Esophagus squamous epithelium (tissue), 5 donors: ENCODE measurements around the gene ARHGAP4. TPM values are rescaled to one million over a fixed set of nuclear protein-coding genes. Genes with fewer than 3 reads are reported as not detected.

Experiments used
- DNase-seq: peaks from one replicate; lab custom pipeline; 2025; lab: John Stamatoyannopoulos, UW
- H3K27ac ChIP-seq, 4 donors: fragments of 200-600 bp; sonication (generic); one replicate each; pipeline ENCODE4 v1.5.1; 2016 to 2019; ENCODE audit warnings: mild to moderate bottlenecking in 1 of 4
- H3K27me3 ChIP-seq, 4 donors: fragments of 200-600 bp; sonication (generic); 1 replicate in 3 of 4; 2 replicates in 1 of 4; pipeline versions ENCODE4 v1.5.1 to v1.6.0; 2017 to 2021; ENCODE audit warnings: antibody characterized with exemption in 1 of 4
- H3K36me3 ChIP-seq, 3 donors: fragments of 200-600 bp; sonication (generic); one replicate each; pipeline ENCODE4 v1.5.1; 2016 to 2019
- H3K4me1 ChIP-seq, 3 donors: fragments of 200-600 bp; sonication (generic); one replicate each; pipeline ENCODE4 v1.5.1; 2017 to 2019
- H3K4me3 ChIP-seq, 4 donors: fragments of 200-600 bp; sonication (generic); 1 replicate in 3 of 4; 2 replicates in 1 of 4; pipeline ENCODE4 v1.5.1; 2016 to 2019; ENCODE audit warnings: mild to moderate bottlenecking in 2 of 4, moderate library complexity in 1 of 4
- H3K9me3 ChIP-seq, 3 donors: fragments of 200-600 bp; sonication (generic); one replicate each; pipeline ENCODE4 v1.5.1; 2016 to 2019
- POLR2A ChIP-seq, 4 donors: fragments of 450-650 bp; IDR thresholded peaks; one replicate each; pipeline ENCODE4 v1.6.1; 2017; ENCODE audit warnings: antibody characterized with exemption in 4 of 4, mild to moderate bottlenecking in 4 of 4, moderate library complexity in 3 of 4
- WGBS, 2 donors: methylation state at CpG; one replicate each; pipeline ENCODE4 v1.1.5; 2018; 5-methylcytosine and 5-hydroxymethylcytosine counted together
- intact Hi-C: fragments of 100-400 bp; cut with DNase I; formaldehyde crosslinking; loops from one replicate; pipeline ENCODE4 v1.15.0; 2022
- total RNA-seq, 4 donors: library from RNA; depleted of rRNA; stranded (reverse); fragments of >200 nt; gene quantifications; one replicate each; pipeline ENCODE4 v1.1.0, GENCODE V29; 2016
- TF ChIP-seq, protein P1 (sequence below), 6 experiments: fragments of 450-650 bp in 4 of 6; fragments of 200-600 bp in 2 of 6; sonication (generic) in 2 of 6; IDR thresholded peaks; one replicate each; pipeline ENCODE4 v1.5.1; 2016 to 2019; ENCODE audit warnings: antibody characterized with exemption in 6 of 6, mild to moderate bottlenecking in 4 of 6, moderate library complexity in 4 of 6
- donor health status: DM: yes; HTN: yes; CAD: no.

Gene ARHGAP4
- total RNA-seq, 4 donors from 2014 or later = 3.9 to 18.3 (median 7.6) TPM

DNA sequence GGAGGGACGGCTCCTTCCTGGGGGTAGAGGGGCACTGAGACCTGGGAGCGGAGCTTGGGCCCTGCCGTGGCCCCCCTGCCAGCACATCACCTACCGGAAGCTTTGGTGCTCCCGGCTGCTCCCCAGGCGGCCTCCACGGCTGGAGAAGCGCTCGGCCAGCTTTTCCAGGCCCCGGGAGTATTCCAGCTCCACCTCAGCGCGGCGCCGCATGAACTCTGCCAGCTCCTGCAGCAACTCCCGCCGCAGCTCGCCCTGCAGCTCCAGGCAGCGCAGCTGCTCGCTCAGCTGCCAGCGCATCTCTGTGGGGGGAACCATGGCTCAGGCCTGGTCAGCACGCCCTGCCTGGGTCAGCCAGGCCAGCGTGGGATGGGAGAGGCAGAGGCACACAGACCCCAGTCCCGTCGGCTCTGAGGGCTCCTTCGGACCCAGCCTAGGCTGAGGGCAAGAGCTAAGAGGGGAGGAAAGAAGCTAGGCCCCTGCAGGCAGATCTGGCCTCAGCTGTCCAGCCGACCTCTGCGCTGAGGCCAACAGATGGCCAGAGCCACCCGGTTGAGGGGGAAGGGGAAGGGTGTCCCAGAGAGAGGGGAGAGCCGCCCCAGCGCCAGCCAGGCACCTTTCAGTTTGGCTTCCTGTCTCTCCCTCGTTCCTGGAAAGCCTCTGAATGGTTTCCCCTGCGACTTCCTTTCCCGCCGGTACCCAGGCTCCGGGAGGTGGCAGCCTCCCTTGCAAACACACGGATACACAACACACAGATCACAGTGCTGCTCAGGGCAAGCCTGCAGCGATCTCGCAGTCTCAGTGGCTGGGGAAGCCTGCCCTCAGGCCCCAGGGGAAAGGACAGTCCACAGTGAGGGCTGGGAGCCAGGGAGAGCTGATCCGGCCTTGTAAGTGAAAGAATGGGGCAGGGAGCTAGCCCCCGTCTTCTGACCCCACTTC is 4.3 kb downstream of the ARHGAP4 start:
- Histone ChIP-seq H3K4me1 (peaks cover 11 to 59% (median 11%) of the 10 kb centered on the region in 3 donors), H3K9me3 (no peaks in the 10 kb centered on the region), H3K4me3 (peak overlapping the region in 1 of 4 donors; percentile 25), H3K27ac (peak overlapping the region in 2 of 4 donors; percentile 6 to 14), H3K36me3 (no peaks in the 10 kb centered on the region), H3K27me3 (no peaks in the 10 kb centered on the region)
- no peak for DNase-seq
- 49% methylated on average over 5 of the region's 40 CpGs; no CpG with 5 or more reads in 1 of the 2 donors for WGBS, 2 donors
- intact Hi-C loops = no loop called here
- no peak for TF ChIP-seq POLR2A (IDR thresholded peaks at IDR 0.05)
- TF ChIP-seq, protein P1, sequence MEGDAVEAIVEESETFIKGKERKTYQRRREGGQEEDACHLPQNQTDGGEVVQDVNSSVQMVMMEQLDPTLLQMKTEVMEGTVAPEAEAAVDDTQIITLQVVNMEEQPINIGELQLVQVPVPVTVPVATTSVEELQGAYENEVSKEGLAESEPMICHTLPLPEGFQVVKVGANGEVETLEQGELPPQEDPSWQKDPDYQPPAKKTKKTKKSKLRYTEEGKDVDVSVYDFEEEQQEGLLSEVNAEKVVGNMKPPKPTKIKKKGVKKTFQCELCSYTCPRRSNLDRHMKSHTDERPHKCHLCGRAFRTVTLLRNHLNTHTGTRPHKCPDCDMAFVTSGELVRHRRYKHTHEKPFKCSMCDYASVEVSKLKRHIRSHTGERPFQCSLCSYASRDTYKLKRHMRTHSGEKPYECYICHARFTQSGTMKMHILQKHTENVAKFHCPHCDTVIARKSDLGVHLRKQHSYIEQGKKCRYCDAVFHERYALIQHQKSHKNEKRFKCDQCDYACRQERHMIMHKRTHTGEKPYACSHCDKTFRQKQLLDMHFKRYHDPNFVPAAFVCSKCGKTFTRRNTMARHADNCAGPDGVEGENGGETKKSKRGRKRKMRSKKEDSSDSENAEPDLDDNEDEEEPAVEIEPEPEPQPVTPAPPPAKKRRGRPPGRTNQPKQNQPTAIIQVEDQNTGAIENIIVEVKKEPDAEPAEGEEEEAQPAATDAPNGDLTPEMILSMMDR (IDR thresholded peaks at IDR 0.05) = no peak

DNA sequence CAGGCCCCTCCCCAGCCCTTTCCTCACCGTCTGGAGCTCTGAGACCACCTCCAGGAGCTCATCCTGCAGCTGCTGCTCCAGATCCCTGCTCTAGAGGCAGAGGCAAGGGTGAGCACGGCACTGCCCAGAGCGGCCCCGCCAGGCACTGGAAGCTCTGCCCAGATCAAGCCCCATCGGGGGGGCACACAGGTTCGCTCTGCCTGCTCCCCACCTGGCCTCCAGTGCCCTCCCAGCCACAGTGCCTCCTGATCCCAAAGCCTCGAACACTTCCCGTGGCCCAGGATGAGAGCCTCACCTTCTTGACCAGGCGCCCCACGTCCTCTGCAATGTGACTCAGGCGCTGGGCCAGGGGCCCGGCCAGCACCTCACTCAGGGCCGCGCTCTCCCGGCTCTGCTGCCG is 5.0 kb downstream of the ARHGAP4 start:
- intact Hi-C loops = no loop called here
- TF ChIP-seq POLR2A (IDR thresholded peaks at IDR 0.05) = no peak
- TF ChIP-seq, protein P1 (IDR thresholded peaks at IDR 0.05) = no peak
- Histone ChIP-seq H3K27ac (no peak overlapping the region), H3K27me3 (no peaks in the 10 kb centered on the region), H3K9me3 (no peaks in the 10 kb centered on the region), H3K4me1 (peaks cover 6 to 52% (median 9%) of the 10 kb centered on the region in 3 donors), H3K36me3 (no peaks in the 10 kb centered on the region), H3K4me3 (peak overlapping the region in 1 of 4 donors; percentile 25)
- DNase-seq = no peak
- WGBS, 2 donors = 40% methylated on average over 1 of the region's 16 CpGs; no CpG with 5 or more reads in 1 of the 2 donors

DNA sequence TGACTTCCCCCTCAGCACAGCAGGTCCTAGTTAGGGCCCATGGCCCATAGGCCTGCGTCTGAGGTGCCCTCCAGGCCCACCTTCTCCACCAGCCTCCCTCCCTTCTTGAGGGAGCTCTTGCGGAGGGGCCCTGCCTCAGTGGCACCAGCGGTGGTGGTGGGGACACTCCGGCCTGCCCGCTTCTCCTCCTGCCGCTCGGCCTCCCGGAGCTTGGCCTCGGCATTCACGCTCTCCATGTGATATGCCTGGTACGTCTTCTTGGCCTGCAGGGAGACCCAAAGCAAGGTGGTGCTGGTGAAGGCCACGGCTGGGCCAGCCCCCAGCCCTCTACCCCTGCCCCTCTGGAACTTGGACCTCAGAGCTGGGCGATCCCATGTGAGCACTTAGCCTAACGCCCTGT is 5.5 kb downstream of the ARHGAP4 start:
- DNase-seq = no peak
- no peaks in the 10 kb centered on the region for H3K9me3 ChIP-seq
- TF ChIP-seq POLR2A (IDR thresholded peaks at IDR 0.05) = no peak
- TF ChIP-seq, protein P1 (IDR thresholded peaks at IDR 0.05) = no peak
- H3K27me3 ChIP-seq = no peaks in the 10 kb centered on the region
- peaks cover 6 to 48% (median 9%) of the 10 kb centered on the region in 3 donors for H3K4me1 ChIP-seq
- intact Hi-C loops = no loop called here
- H3K36me3 ChIP-seq = no peaks in the 10 kb centered on the region
- no peak overlapping the region for H3K4me3 ChIP-seq
- no peak overlapping the region for H3K27ac ChIP-seq
- 80 to 86% methylated on average over 1 to 12 of the region's 14 CpGs for WGBS, 2 donors

DNA sequence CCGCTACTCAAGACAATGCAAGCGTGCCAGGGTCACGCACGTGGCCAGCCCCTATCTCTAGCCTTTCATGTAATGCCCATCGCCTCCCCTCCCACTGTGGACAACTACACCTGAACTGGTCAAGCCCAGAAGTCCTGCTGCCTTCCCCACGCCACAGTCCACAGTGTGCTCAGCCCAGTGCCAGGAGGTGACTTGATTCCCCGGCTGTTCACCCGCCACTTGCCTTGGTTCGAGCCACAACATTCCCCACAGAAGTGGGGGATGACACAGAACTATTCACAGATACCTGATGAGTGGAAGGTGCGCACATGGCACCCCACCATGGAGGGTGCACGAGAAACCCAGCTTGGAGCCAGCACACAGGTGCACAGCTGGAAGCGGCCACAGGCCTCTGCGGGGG is 6.8 kb downstream of the ARHGAP4 start:
- Histone ChIP-seq H3K4me3 (no peak overlapping the region), H3K36me3 (no peaks in the 10 kb centered on the region), H3K4me1 (peaks cover 6 to 45% (median 9%) of the 10 kb centered on the region in 3 donors), H3K27me3 (no peaks in the 10 kb centered on the region), H3K9me3 (no peaks in the 10 kb centered on the region), H3K27ac (no peak overlapping the region)
- TF ChIP-seq, protein P1 (IDR thresholded peaks at IDR 0.05) = no peak
- TF ChIP-seq POLR2A (IDR thresholded peaks at IDR 0.05) = no peak
- 88 to 100% methylated on average over 2 to 8 of the region's 13 CpGs for WGBS, 2 donors
- intact Hi-C loops = no loop called here
- no peak for DNase-seq

DNA sequence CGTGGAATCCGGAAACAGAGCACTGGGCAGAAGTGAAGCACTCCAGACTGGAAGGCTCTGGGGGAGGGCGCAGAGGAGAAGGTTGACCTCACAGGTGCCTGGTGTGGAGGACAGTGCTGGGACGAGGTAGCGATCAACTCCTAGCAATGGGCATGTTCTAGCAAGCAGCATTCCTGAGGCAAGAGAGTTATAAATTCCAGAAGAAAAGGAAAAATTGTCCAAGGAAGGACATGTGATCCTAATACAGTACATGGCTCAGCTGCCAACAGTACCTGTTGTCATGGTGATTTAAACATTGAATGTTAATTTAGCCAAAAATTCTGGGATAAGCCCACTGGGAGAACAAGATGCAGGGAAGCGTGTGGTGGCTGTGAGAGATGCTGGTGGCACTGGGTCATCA is 8.2 kb downstream of the ARHGAP4 start:
- no peak overlapping the region for H3K4me3 ChIP-seq
- H3K4me1 ChIP-seq = peaks cover 6 to 31% (median 9%) of the 10 kb centered on the region in 3 donors
- H3K27me3 ChIP-seq = no peaks in the 10 kb centered on the region
- intact Hi-C loops = no loop called here
- TF ChIP-seq, protein P1 (IDR thresholded peaks at IDR 0.05) = no peak
- no peak for TF ChIP-seq POLR2A (IDR thresholded peaks at IDR 0.05)
- no peak for DNase-seq
- 60 to 69% methylated on average over 5 to 6 of the region's 6 CpGs for WGBS, 2 donors
- H3K9me3 ChIP-seq = no peaks in the 10 kb centered on the region
- no peaks in the 10 kb centered on the region for H3K36me3 ChIP-seq
- no peak overlapping the region for H3K27ac ChIP-seq
